HG03565 (cell line): ENCODE data around the gene PRR3.

Source experiments
- ATAC-seq: cut with Tn5 transposase; IDR thresholded peaks from one replicate; pipeline ENCODE4 v1.9.1; 2021; ENCODE audit warnings: mild to moderate bottlenecking, moderate library complexity; ENCODE audit not compliant: unreplicated experiment

Gene PRR3

GRCh38 chr6:30611150-30611855 is 54.2 kb downstream of the PRR3 start:
- ATAC-seq = no peak

GRCh38 chr6:30611856-30612194 is 54.7 kb downstream of the PRR3 start:
- ATAC-seq = no peak

- ATAC-seq = no peak
Observed at GRCh38 chr6:30612213-30612612, 55.1 kb downstream of the PRR3 start.

GRCh38 chr6:30612687-30613248 is 55.7 kb downstream of the PRR3 start:
- no peak for ATAC-seq
